GM12864 (cell line): ENCODE results near the gene RBM38.

Experiments used
- DNase-seq: peaks from one replicate; pipeline ENCODE4 v3.0.0-alpha.2; 2011; ENCODE audit warnings: low read depth
- H3K4me3 ChIP-seq: 2 replicates; pipeline ENCODE4 v1.5.1; 2011; ENCODE audit warnings: mild to moderate bottlenecking, low read depth, low read length, control low read depth
- CTCF ChIP-seq: IDR thresholded peaks from 2 replicates; pipeline ENCODE4 v1.5.1; 2011; ENCODE audit warnings: low read depth, mild to moderate bottlenecking, moderate library complexity, low read length, control low read depth, inconsistent platforms; ENCODE audit errors: missing control alignments

Gene RBM38

GRCh38 chr20:57400231-57400701, 9.1 kb downstream of the RBM38 start:
- TF ChIP-seq CTCF = peak; percentile 65
- peak overlapping the region; percentile 16 for H3K4me3 ChIP-seq
- DNase-seq = no peak

GRCh38 chr20:57400821-57401564, 9.8 kb downstream of the RBM38 start:
- no peak for DNase-seq
- TF ChIP-seq CTCF = no peak
- H3K4me3 ChIP-seq = peak overlapping the region; percentile 16; the same call in 1 of the 2 replicates

- H3K4me3 ChIP-seq = no peak overlapping the region
- no peak for DNase-seq
- TF ChIP-seq CTCF = no peak
Observed at GRCh38 chr20:57401565-57401918, 10.3 kb downstream of the RBM38 start.

GRCh38 chr20:57402206-57403125, 11.3 kb downstream of the RBM38 start:
- H3K4me3 ChIP-seq = no peak overlapping the region
- no peak for DNase-seq
- TF ChIP-seq CTCF = no peak

- no peak for TF ChIP-seq CTCF
- no peak overlapping the region for H3K4me3 ChIP-seq
- DNase-seq = no peak
Observed at GRCh38 chr20:57403216-57403615, 12.0 kb downstream of the RBM38 start.

GRCh38 chr20:57404006-57404405, 12.8 kb downstream of the RBM38 start:
- no peak overlapping the region for H3K4me3 ChIP-seq
- TF ChIP-seq CTCF = no peak
- DNase-seq = no peak
